OCI-LY7 (cell line): Measurements from ENCODE around the gene COL25A1. TPM values are rescaled to one million over a fixed set of nuclear protein-coding genes. Genes with fewer than 3 reads are reported as not detected.

Experiments used
- BruUV-seq: library from RNA; stranded (reverse); fragments of 400-500 nt; replicated peaks from 2 replicates; lab custom pipeline; 2021; lab: Mats Ljungman, UMichigan
- CTCF ChIA-PET: fragments of 300-600 bp; sonication (Branson Sonifier 250); formaldehyde crosslinking; loops from one replicate; lab custom pipeline; 2022; ENCODE audit warnings: antibody characterized with exemption; ENCODE audit not compliant: unreplicated experiment; lab: Charles Lee
- POLR2A ChIA-PET: fragments of 300-600 bp; sonication (Branson Sonifier 250); formaldehyde crosslinking; loops from one replicate; lab custom pipeline; 2022; ENCODE audit warnings: antibody characterized with exemption; lab: Charles Lee
- DNase-seq: peaks from one replicate; pipeline ENCODE4 v3.0.0-alpha.2; 2015; ENCODE audit warnings: low spot score
- H2AFZ ChIP-seq: fragments of 200-600 bp; sonication (generic), shearing (Covaris generic); 2 replicates; pipeline ENCODE4 v1.6.1; 2014; ENCODE audit warnings: mild to moderate bottlenecking, antibody characterized with exemption, low read length, moderate library complexity
- H3K27ac ChIP-seq: fragments of 200-600 bp; sonication (generic); 2 replicates; pipeline ENCODE4 v1.5.1; 2014; ENCODE audit warnings: mixed run types, low read depth, mild to moderate bottlenecking, moderate library complexity, low read length, inconsistent platforms; ENCODE audit not compliant: poor library complexity, severe bottlenecking
- H3K36me3 ChIP-seq: fragments of 200-600 bp; sonication (generic); 2 replicates; pipeline ENCODE4 v1.6.1; 2014; ENCODE audit warnings: mild to moderate bottlenecking, antibody characterized with exemption, low read length, moderate library complexity, mixed read lengths; ENCODE audit not compliant: insufficient read depth
- H3K4me1 ChIP-seq: fragments of 200-600 bp; sonication (generic); 2 replicates; pipeline ENCODE4 v1.5.1; 2014; ENCODE audit warnings: mild to moderate bottlenecking, low read length; ENCODE audit not compliant: insufficient read depth, poor library complexity, severe bottlenecking
- H3K4me2 ChIP-seq: fragments of 200-600 bp; sonication (generic); 2 replicates; pipeline ENCODE4 v1.6.1; 2014; ENCODE audit warnings: mild to moderate bottlenecking, low read length
- H3K4me3 ChIP-seq: fragments of 200-600 bp; sonication (generic); 2 replicates; pipeline ENCODE4 v1.5.1; 2014; ENCODE audit warnings: mild to moderate bottlenecking, low read depth, low read length; ENCODE audit not compliant: poor library complexity, severe bottlenecking
- H3K79me2 ChIP-seq: fragments of 200-600 bp; sonication (generic); 2 replicates; pipeline ENCODE4 v1.6.1; 2016; ENCODE audit warnings: low read depth, mild to moderate bottlenecking, low read length, moderate library complexity, mixed read lengths; ENCODE audit not compliant: insufficient read depth
- H3K9me2 ChIP-seq: fragments of 200-600 bp; sonication (generic); 2 replicates; pipeline ENCODE4 v1.6.1; 2016; ENCODE audit warnings: mild to moderate bottlenecking, low read length, mixed read lengths; ENCODE audit not compliant: insufficient read depth
- H3K9me3 ChIP-seq: fragments of 200-600 bp; sonication (generic); 2 replicates; pipeline ENCODE4 v1.6.1; 2014; ENCODE audit warnings: mild to moderate bottlenecking, mixed run types, low read length, mixed read lengths
- H4K20me1 ChIP-seq: fragments of 200-600 bp; sonication (generic); 2 replicates; pipeline ENCODE4 v1.6.1; 2014; ENCODE audit warnings: mild to moderate bottlenecking, antibody characterized with exemption, low read length, moderate library complexity, mixed read lengths; ENCODE audit not compliant: insufficient read depth
- CTCF ChIP-seq: fragments of 200-600 bp; sonication (generic); conservative IDR thresholded peaks from 2 replicates; pipeline ENCODE4 v1.5.1; 2014; ENCODE audit warnings: mild to moderate bottlenecking, antibody characterized with exemption, low read length, moderate library complexity, mixed read lengths
- EZH2phosphoT487 ChIP-seq: fragments of 200-600 bp; sonication (generic); IDR thresholded peaks from 2 replicates; pipeline ENCODE4 v1.6.1; 2018; ENCODE audit warnings: low read depth, borderline replicate concordance, mild to moderate bottlenecking, mixed run types, antibody characterized with exemption, low read length, moderate library complexity, mixed read lengths
- intact Hi-C: fragments of 100-400 bp; cut with micrococcal nuclease; formaldehyde crosslinking; loops from one replicate; pipeline ENCODE4 v1.10.0; 2022; ENCODE audit not compliant: unreplicated experiment
- total RNA-seq, 2 experiments: library from RNA; depleted of rRNA in 1 of 2; stranded (reverse); fragments of >200 nt in 1 of 2; shearing (Covaris generic) in 1 of 2; gene quantifications; 2 replicates each; pipeline ENCODE4 v1.2.3, GENCODE V29; 2014 to 2022

Gene COL25A1
- total RNA-seq, 2 experiments from 2014 or later, result not detected

- intact Hi-C loops, result no loop called here
- Histone ChIP-seq H3K4me1 (no peaks in the 10 kb centered on the region), H3K4me3 (no peak overlapping the region), H4K20me1 (no peaks in the 10 kb centered on the region), H3K9me2 (no peaks in the 10 kb centered on the region), H3K27ac (no peak overlapping the region), H3K79me2 (no peaks in the 10 kb centered on the region), H3K4me2 (no peak overlapping the region), H3K36me3 (no peaks in the 10 kb centered on the region), H3K9me3 (no peaks in the 10 kb centered on the region), H2AFZ (no peak overlapping the region)
- POLR2A ChIA-PET, result no interaction called here
- no TSS peak for BruUV-seq
- no peak for DNase-seq
- CTCF ChIA-PET, result no interaction called here
- TF ChIP-seq CTCF (no peak), EZH2phosphoT487 (no peak)
Observed at GRCh38 chr4:109199585-109199984, 102.9 kb downstream of the COL25A1 start.

- Histone ChIP-seq H3K4me1 (no peaks in the 10 kb centered on the region), H3K9me2 (no peaks in the 10 kb centered on the region), H4K20me1 (no peaks in the 10 kb centered on the region), H3K79me2 (no peaks in the 10 kb centered on the region), H3K4me3 (no peak overlapping the region), H3K4me2 (no peak overlapping the region), H3K36me3 (no peaks in the 10 kb centered on the region), H3K27ac (no peak overlapping the region), H2AFZ (no peak overlapping the region), H3K9me3 (no peaks in the 10 kb centered on the region)
- intact Hi-C loops, result no loop called here
- TF ChIP-seq EZH2phosphoT487 (no peak), CTCF (no peak)
- no TSS peak for BruUV-seq
- ChIA-PET POLR2A (no interaction called here), CTCF (no interaction called here)
- DNase-seq, result no peak
Observed at GRCh38 chr4:109195646-109196045, 106.8 kb downstream of the COL25A1 start.

- Histone ChIP-seq H3K4me1 (no peaks in the 10 kb centered on the region), H3K79me2 (no peaks in the 10 kb centered on the region), H3K36me3 (no peaks in the 10 kb centered on the region), H3K4me3 (no peak overlapping the region), H3K9me3 (no peaks in the 10 kb centered on the region), H4K20me1 (no peaks in the 10 kb centered on the region), H3K4me2 (no peak overlapping the region), H3K9me2 (no peaks in the 10 kb centered on the region), H3K27ac (no peak overlapping the region), H2AFZ (no peak overlapping the region)
- intact Hi-C loops, result no loop called here
- POLR2A ChIA-PET, result interaction anchor here (0.7 kb wide), 1 partner anchor 168 kb away, joined by 3 read pairs; no protein-coding TSS in a partner anchor
- no peak for DNase-seq
- no peak for TF ChIP-seq CTCF
- TF ChIP-seq EZH2phosphoT487, result no peak
- no TSS peak for BruUV-seq
- CTCF ChIA-PET, result no interaction called here
Observed at GRCh38 chr4:109191216-109191615, 111.2 kb downstream of the COL25A1 start.
